Erythroblast (primary cell): Measurements from ENCODE around the gene PFDN6.

Experiments
- GATA1 ChIP-seq: IDR thresholded peaks from 2 replicates; pipeline ENCODE4 v1.6.1; 2011; ENCODE audit warnings: low read depth, mild to moderate bottlenecking, control low read depth, low read length, moderate library complexity
- POLR2A ChIP-seq: IDR thresholded peaks from 2 replicates; pipeline ENCODE4 v1.6.1; 2011; ENCODE audit warnings: mild to moderate bottlenecking, low read length

- TF ChIP-seq POLR2A = peak; percentile 2
- TF ChIP-seq GATA1 = no peak
Measured at GRCh38 chr6:33314515-33314942, 25.1 kb downstream of the PFDN6 start.
